ENCODE results near the gene HOXD4.

Gene HOXD4

GRCh38 chr2:176110415-176111308 lies 40.7 kb upstream of the HOXD4 start:
- H3K27ac ChIP-seq (ENCODE audit: low read depth, low read length) = no peak overlapping the region
- TF ChIP-seq EZH2phosphoT487 (IDR thresholded peaks at IDR 0.05; ENCODE audit: borderline replicate concordance, low read length) (no peak), CTCF (IDR thresholded peaks at IDR 0.05; ENCODE audit: low read depth, low read length, poor library complexity, severe bottlenecking) (no peak)
- H3K4me2 ChIP-seq (ENCODE audit: low read length) = no peak overlapping the region
- no peaks in the 10 kb centered on the region for H3K9me3 ChIP-seq (ENCODE audit: control insufficient read depth, insufficient read depth, low read length)
- H3K79me2 ChIP-seq (ENCODE audit: control insufficient read depth, low read length) = no peaks in the 10 kb centered on the region
- no peaks in the 10 kb centered on the region for H4K20me1 ChIP-seq (ENCODE audit: control insufficient read depth, insufficient read depth, low read depth, low read length)
- H3F3A ChIP-seq (ENCODE audit: control insufficient read depth, insufficient read depth) = no peaks in the 10 kb centered on the region
- H3K4me3 ChIP-seq (ENCODE audit: low read length) = no peak overlapping the region
- H3K27me3 ChIP-seq (ENCODE audit: control insufficient read depth, low read length) = peaks cover 22% of the 10 kb centered on the region
- H3K9me2 ChIP-seq (replicated peaks; ENCODE audit: control insufficient read depth, low read length) = no peaks in the 10 kb centered on the region
- no peaks in the 10 kb centered on the region for H3K36me3 ChIP-seq (ENCODE audit: control insufficient read depth, low read length)
- no peaks in the 10 kb centered on the region for H3K4me1 ChIP-seq (ENCODE audit: control insufficient read depth, low read length)

GRCh38 chr2:176111309-176111663 lies 40.1 kb upstream of the HOXD4 start:
- Histone ChIP-seq H3K9me3 (ENCODE audit: control insufficient read depth, insufficient read depth, low read length) (no peaks in the 10 kb centered on the region), H3K4me2 (ENCODE audit: low read length) (no peak overlapping the region)
- TF ChIP-seq CTCF (IDR thresholded peaks at IDR 0.05; ENCODE audit: low read depth, low read length, poor library complexity, severe bottlenecking) = peak; percentile 57
- no peak for TF ChIP-seq EZH2phosphoT487 (IDR thresholded peaks at IDR 0.05; ENCODE audit: borderline replicate concordance, low read length)

GRCh38 chr2:176111846-176112374 lies 39.4 kb upstream of the HOXD4 start:
- no peaks in the 10 kb centered on the region for H3K79me2 ChIP-seq (ENCODE audit: control insufficient read depth, low read length)
- no peak for TF ChIP-seq EZH2phosphoT487 (IDR thresholded peaks at IDR 0.05; ENCODE audit: borderline replicate concordance, low read length)
- TF ChIP-seq CTCF (IDR thresholded peaks at IDR 0.05; ENCODE audit: low read depth, low read length, poor library complexity, severe bottlenecking) = no peak
- H3K36me3 ChIP-seq (ENCODE audit: control insufficient read depth, low read length) = no peaks in the 10 kb centered on the region
- H3K4me3 ChIP-seq (ENCODE audit: low read length) = no peak overlapping the region
- peaks cover 22% of the 10 kb centered on the region for H3K27me3 ChIP-seq (ENCODE audit: control insufficient read depth, low read length)
- no peak overlapping the region for H3K27ac ChIP-seq (ENCODE audit: low read depth, low read length)
- H3K4me2 ChIP-seq (ENCODE audit: low read length) = no peak overlapping the region
- H4K20me1 ChIP-seq (ENCODE audit: control insufficient read depth, insufficient read depth, low read depth, low read length) = no peaks in the 10 kb centered on the region
- H3F3A ChIP-seq (ENCODE audit: control insufficient read depth, insufficient read depth) = no peaks in the 10 kb centered on the region
- no peaks in the 10 kb centered on the region for H3K4me1 ChIP-seq (ENCODE audit: control insufficient read depth, low read length)
- no peaks in the 10 kb centered on the region for H3K9me3 ChIP-seq (ENCODE audit: control insufficient read depth, insufficient read depth, low read length)
- H3K9me2 ChIP-seq (replicated peaks; ENCODE audit: control insufficient read depth, low read length) = no peaks in the 10 kb centered on the region

More at GRCh38 chr2:176111309-176111663, 40.1 kb upstream of the HOXD4 start:
- Histone ChIP-seq H3F3A (ENCODE audit: control insufficient read depth, insufficient read depth) (no peaks in the 10 kb centered on the region), H3K4me1 (ENCODE audit: control insufficient read depth, low read length) (no peaks in the 10 kb centered on the region), H3K4me3 (ENCODE audit: low read length) (no peak overlapping the region), H3K79me2 (ENCODE audit: control insufficient read depth, low read length) (no peaks in the 10 kb centered on the region), H3K36me3 (ENCODE audit: control insufficient read depth, low read length) (no peaks in the 10 kb centered on the region), H3K27ac (ENCODE audit: low read depth, low read length) (no peak overlapping the region), H3K9me2 (replicated peaks; ENCODE audit: control insufficient read depth, low read length) (no peaks in the 10 kb centered on the region), H3K27me3 (ENCODE audit: control insufficient read depth, low read length) (peaks cover 22% of the 10 kb centered on the region), H4K20me1 (ENCODE audit: control insufficient read depth, insufficient read depth, low read depth, low read length) (no peaks in the 10 kb centered on the region)
